NCI-H2029 (cell line): ENCODE results near the gene SP140.

Experiments
- DNase-seq: peaks from one replicate; lab custom pipeline; 2025; lab: John Stamatoyannopoulos, UW

The SP140 gene

DNA sequence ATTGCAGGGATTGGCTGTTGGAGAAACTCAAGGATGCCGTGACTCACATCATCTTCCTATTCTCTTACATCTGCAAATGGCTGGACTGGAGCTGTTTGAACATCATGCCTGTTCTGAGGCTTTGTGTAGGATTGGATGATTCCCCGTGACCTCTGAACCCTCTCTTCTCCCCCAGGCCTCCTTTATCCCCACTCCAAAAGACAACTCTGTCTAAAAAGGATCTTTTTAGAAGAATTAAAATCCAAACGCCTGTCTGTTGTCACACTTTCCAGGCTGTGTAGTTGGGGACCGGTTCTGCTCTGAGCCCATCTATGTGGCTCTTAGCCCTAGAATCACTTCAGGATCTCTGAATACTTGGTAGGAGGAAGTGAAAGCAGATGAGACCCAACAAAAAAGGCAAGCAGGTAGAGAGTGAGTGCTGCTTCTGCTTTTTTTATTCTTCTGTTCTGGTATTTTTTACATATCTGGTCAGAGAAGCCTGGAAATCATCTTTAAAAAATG is 565 bp downstream of the SP140 start:
- DNase-seq = no peak

DNA sequence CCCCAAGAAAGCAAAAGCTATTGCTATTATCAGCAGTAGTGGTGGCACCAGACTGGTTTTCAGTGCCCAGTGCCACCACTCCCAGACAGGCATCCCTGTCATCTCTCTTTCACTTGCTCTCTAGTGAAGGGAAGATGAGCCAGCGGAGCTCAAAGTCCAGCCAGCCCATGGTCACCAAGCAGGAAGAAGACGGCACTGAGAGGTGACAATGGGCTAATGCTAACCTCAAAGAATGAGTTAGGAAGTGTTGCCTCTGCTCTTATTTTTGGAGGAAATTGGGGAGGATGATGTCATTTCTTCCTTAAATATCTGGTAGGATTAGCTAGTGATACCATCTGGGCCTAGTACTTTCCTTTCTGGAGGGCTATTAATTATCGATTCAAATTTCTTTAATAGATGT is 1.7 kb downstream of the SP140 start:
- DNase-seq = no peak

DNA sequence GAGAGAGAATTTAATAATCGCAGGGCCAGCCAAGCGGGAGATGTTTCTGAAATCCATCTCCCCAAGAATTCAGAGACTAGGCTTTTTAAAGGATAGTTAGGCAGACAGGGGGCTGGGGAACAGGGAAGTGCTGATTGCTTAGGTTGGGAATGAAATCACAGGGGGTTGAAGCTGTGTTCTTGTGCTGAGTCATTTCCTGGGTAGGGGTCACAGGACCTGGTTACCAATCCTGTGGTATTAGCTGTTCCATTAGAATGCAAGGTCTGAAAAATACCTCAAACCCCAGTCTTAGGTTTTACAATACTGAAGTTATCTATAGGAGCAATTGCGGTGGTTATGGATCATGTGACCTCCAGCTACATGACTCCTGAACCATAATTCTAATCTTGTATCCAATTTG is 4.6 kb downstream of the SP140 start:
- no peak for DNase-seq

DNA sequence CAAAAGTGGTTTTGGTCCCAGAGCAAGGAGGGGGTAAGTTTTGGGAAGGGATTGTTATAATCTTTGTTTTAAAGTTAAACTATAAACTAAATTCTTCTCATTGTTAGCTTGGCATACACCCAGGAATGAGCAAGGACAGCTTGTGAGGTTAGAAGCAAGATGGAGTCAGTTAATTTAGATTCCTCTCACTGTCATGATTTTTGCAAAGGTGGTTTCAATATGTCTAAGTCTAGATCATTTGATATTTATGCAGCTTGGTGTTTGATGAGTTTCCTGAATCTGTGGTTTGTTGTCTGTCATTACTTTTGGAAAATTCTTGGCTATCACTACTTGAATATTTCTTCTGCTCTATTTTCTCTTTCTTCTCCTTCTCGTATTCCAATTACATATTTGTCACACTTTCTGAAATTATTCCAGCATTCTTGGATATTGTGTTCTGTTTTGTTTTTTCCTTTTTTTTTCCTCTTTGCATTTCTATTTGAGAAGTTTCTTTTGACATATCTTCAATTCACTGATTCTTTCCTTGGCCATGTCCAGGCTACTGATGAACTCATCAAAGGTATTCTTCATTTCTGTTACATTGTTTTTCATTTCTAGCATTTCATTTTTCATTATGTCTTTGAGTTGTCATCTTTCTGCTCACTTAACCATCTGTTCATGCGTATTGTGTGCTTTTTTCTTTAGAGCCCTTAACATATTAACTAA is 5.1 kb downstream of the SP140 start:
- DNase-seq = no peak

- no peak for DNase-seq
Measured at GRCh38 chr2:230231251-230231650, 5.7 kb downstream of the SP140 start.

DNA sequence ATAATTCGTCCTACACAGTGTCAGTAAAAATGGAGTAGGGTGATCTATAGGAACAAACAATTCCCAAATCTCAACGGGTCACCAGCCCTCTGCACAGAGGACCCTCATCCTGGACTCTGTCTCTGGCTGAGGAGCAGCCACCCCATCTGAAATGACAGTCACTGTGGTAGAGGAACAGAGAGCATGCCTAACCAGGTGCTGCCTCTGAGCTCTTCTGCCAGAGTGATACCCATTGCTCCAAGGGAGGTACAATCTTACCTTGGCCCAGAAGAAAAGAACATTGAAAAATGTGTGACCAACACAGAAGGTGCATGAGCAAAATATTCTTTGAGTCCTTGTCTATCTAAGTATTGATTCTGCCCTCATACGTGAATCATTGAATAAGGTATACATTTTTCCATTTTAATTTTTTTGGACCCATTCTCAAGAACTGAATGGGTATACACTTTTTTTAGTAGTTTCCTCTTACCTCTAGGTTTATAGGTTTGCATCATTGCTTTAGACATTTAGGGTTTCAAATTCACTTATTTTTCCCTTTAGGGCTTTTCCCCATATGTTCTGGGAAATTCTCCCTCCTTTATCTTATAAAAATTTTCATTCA is 8.7 kb downstream of the SP140 start:
- no peak for DNase-seq

DNA sequence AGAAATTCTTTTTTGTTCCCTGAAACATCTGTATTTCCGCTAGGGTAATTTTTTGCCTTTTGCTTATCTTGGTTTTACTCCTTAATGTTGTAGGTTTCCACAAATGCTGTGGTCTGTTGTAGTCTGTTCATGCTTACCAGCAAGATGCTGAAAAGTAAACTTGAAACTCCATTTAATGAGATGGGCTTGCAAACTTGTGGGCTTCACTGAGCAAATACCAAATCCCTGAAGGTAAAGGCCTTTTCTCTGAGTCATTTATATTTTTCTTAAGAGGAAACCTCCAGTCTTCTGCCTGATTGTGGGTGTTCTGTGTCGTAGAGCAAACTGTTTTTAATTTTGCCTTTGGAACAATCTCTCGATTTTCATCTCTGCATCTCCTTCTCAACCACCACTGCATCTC is 9.3 kb downstream of the SP140 start:
- no peak for DNase-seq

GRCh38 chr2:230244211-230244610 is 18.7 kb downstream of the SP140 start:
- DNase-seq = no peak

DNA sequence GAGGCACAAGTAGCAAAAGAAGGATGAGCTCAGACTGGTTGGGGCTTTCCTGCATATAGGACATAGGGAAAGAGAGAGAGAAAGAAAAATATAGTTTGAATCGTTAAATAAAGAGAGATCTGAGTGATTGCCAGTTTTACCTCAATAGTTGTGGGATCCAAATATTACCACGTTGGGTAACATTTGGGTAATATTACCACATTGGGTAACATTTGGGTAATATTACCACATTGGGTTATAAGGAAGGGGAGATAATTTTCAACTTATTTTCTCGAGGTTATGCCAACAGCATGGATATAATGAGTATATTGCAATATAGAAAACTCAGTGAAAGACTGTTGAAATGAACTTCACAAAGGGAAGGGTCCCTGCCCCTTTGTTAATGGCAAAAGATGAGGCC is 20.7 kb downstream of the SP140 start:
- no peak for DNase-seq

- DNase-seq = no peak
Measured at GRCh38 chr2:230250231-230250630, 24.7 kb downstream of the SP140 start.

GRCh38 chr2:230254152-230254881 is 28.8 kb downstream of the SP140 start:
- DNase-seq = no peak

DNA sequence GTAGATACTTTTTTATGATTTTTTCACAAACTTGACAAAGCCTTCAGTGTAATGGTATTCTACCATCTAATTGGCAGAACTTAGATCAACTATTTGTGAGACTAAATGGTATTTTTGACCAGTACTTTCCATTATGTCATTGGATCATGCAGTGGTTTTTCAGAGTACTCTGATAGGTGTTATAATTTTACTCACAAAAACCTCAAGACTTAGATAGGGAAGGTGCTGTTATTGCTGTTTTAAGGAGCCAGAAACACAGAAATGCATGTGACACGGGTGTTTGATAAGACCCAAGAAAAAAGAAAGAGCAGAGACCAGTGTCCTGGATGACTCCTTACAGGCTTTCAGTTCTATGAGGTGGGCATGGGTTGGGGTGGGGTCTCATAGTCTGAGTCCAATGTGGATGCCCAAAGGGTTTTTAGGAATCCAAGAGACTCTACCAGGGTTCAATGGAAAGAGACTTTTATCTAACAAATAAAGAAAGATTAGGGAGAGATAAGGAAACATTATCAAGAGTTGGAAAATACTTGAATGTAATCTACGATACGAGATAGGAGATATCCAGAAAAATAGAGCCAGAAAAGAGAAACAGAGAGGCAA is 31.3 kb downstream of the SP140 start:
- DNase-seq = no peak

DNA sequence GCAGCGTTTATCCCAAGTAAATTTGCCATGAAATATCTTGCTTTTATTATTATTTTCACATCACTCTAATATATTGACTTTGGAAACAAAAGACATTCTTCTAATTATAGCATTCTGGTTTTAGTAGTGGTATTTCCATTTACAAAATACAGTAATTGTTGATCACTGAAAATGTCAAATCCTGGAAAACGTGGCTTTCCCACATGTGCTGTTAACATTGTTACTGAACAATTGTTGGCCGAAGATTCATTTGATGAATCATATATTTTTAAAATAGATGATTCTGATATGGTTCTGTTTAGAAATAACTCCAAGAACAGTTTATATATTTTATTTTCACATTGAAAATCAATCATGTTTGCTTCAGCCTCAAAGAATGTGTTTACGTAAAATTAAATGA is 32.9 kb downstream of the SP140 start:
- DNase-seq = no peak

DNA sequence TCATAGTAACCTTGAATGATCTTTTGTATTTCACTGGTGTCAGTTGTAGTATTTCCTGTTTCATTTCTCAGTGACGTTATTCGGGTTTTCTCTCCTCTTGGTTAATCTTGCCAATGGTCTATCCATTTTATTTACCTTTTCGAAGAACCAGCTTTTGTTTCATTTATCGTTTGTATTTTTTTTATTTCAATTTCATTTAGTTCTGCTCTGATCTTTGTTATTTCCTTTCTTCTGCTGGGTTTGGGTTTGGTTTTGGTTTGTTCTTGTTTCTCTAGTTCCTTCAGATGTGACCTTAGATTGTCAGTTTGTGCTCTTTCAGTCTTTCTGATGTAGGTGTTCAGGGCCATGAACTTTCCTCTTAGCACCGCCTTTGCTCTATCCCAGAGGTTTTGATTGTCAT is 36.7 kb downstream of the SP140 start:
- DNase-seq = no peak

DNA sequence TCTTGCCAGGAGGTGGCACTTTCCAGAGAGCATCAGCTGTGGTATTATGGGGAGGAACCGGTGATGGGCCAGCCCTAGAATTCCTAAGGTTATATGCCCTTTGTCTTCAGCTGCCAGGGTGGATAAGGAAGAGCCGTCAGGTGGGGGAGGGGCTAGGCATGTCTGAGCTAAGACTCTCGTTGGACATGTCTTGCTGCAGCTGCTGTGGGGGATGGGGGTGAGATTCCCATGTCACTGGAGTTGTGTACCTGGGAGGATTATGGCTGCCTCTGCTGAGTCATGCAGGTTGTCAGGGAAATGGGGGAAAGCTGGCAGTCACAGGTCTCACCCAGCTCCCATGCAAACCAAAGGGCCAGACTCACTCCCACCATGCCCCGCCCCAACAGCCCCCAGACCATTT is 39.4 kb downstream of the SP140 start:
- peak; percentile 1 for DNase-seq

GRCh38 chr2:230266638-230267037 is 41.1 kb downstream of the SP140 start:
- no peak for DNase-seq

DNA sequence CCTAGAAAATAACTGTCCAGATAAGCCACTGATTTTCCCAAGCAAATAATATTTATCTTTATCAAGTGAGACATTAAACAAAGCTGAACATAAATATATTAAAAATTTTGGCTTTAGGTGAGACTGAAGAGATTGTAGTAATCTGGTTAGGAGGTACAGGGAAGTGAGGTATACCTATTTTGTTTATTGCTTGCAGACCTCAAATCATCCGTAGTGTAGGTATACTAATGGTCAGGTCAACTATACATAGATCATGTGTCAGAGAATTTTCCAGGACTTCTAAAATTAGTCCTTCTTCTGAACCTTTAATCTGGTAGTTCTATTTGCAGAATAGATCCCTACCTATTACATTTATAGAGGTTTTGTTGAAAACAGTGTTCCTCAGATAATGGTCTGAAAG is 41.5 kb downstream of the SP140 start:
- DNase-seq = no peak

- DNase-seq = no peak
Measured at GRCh38 chr2:230267556-230267955, 42.0 kb downstream of the SP140 start.

DNA sequence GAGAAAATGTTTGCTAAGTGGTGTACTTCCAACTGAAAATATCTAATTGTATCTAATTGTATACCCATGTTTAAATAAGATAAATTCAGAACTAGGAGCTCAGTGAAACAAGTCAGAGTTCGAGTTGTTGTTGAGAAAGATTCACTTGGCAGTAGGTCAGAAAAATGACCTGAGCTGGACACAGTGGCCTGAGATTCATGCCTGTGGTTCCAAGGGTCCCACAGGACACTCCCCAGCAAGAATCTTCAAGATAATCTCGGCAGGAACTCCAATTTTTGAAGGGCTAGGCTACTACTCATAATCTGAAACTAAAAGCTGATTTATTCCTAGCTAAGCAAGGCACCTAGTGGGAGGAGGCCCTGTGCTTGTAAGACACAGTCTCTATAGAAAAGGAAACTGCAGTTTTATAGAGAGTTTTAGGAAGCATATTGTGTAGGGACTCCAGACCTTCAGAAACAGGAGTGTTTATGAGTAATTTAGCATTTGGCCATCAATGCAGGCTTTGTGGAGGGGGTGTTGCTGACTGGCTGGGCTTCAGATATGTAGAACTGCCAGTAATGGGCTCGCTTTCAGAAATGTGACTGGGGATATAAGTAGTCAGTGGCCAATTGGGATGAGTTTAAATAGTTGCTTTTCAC is 43.2 kb downstream of the SP140 start:
- DNase-seq = no peak

- no peak for DNase-seq
Measured at GRCh38 chr2:230269715-230270114, 44.2 kb downstream of the SP140 start.

GRCh38 chr2:230282936-230283335 is 57.4 kb downstream of the SP140 start:
- DNase-seq = no peak

GRCh38 chr2:230286048-230286447 is 60.5 kb downstream of the SP140 start:
- DNase-seq = no peak
